ENCODE data around the gene TRMT6. TPM values are rescaled to one million over a fixed set of nuclear protein-coding genes. Genes with fewer than 3 reads are reported as not detected.

Gene TRMT6, protein sequence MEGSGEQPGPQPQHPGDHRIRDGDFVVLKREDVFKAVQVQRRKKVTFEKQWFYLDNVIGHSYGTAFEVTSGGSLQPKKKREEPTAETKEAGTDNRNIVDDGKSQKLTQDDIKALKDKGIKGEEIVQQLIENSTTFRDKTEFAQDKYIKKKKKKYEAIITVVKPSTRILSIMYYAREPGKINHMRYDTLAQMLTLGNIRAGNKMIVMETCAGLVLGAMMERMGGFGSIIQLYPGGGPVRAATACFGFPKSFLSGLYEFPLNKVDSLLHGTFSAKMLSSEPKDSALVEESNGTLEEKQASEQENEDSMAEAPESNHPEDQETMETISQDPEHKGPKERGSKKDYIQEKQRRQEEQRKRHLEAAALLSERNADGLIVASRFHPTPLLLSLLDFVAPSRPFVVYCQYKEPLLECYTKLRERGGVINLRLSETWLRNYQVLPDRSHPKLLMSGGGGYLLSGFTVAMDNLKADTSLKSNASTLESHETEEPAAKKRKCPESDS
- 7.4 TPM in 2 replicates for total RNA-seq

DNA sequence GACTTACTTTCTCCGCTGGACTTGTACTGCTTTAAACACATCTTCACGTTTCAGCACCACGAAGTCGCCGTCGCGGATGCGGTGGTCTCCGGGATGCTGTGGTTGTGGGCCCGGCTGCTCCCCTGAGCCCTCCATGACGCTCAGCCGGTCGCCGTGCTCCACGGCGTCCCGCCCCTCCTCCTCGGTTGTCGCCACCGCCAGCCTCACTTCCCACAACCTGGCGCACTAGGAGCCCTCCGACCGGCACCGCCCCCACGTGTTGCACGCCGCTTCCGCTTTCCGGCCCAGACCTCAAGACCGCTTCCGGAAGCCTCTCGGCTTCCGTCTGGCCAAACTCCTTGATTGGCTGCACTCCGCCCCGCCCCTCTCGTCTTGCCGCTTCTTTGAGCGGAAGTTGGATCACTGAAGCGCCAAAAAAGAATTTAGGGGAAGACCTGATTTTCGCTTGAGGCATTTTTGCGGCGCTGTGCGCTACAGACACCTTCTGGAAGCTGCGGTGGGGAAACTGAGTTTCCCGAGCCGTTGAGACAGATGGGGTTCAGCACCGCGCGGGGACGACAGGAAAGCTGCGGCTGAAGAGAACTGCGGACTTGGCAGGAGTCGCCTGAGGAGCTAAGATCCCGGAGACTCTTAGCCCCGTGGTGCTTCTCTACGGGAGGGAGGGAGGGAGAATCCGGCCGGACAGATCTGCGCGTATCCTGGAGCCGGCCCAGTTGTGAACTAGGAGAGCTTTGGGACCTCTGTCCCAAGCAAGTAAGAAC lies at the start of gene TRMT6, which contains the start of gene MCM8:
Gene TRMT6, minus strand, starts transcription at position 263 of the 761 bp plus-strand sequence. Its CDS starts 128 bp downstream, at position 135.
Gene MCM8, plus strand, starts transcription at position 382 of the 761 bp plus-strand sequence. CDS start 1,364 bp downstream, outside the sequence.

Small RNAs within 50 kb of the gene (small RNA-seq; reads per million reads assigned to genes)
- gene RF00019 (not detected), gene RNU1-55P (0.11 reads per million)

Other genes starting within 250 kb of the TRMT6 start
- gene SHLD1, start 200.1 kb downstream of the TRMT6 start, total RNA-seq: 1.6 and 1.9 TPM in 2 replicates
- 0.11 TPM in 1 of 2 replicates, not detected in the other for gene CHGB, start 39.0 kb downstream of the TRMT6 start, total RNA-seq
- 5.4 and 6.5 TPM in 2 replicates for gene MCM8, start 119 bp upstream of the TRMT6 start, total RNA-seq
- 39.6 and 50.4 TPM in 2 replicates for gene CRLS1, start 55.6 kb upstream of the TRMT6 start, total RNA-seq
- under 0.01 and 0.11 TPM in 2 replicates for gene LRRN4, start 103.5 kb upstream of the TRMT6 start, total RNA-seq
- 3.9 and 5.1 TPM in 2 replicates for gene FERMT1, start 172.5 kb upstream of the TRMT6 start, total RNA-seq